OCI-LY1 (cell line): ENCODE measurements around the gene AADACL4.

ENCODE experiments used
- H2AFZ ChIP-seq: fragments of 200-600 bp; sonication (generic), shearing (Covaris generic); 2 replicates; pipeline ENCODE4 v1.6.0; 2014; ENCODE audit warnings: antibody characterized with exemption, mild to moderate bottlenecking, low read length
- H3F3A ChIP-seq: fragments of 200-600 bp; sonication (generic), shearing (Covaris generic); 2 replicates; pipeline ENCODE4 v1.6.0; 2014; ENCODE audit warnings: mild to moderate bottlenecking, antibody characterized with exemption, low read length, moderate library complexity; ENCODE audit not compliant: insufficient read depth
- H3K27ac ChIP-seq: fragments of 200-600 bp; sonication (generic); 2 replicates; pipeline ENCODE4 v1.5.1; 2014; ENCODE audit warnings: low read length, mixed run types, mild to moderate bottlenecking, low read depth; ENCODE audit not compliant: poor library complexity, severe bottlenecking
- H3K27me3 ChIP-seq: fragments of 200-600 bp; sonication (generic); 2 replicates; pipeline ENCODE4 v1.6.0; 2014; ENCODE audit warnings: antibody characterized with exemption, mild to moderate bottlenecking, low read length, moderate library complexity; ENCODE audit not compliant: insufficient read depth
- H3K36me3 ChIP-seq: fragments of 200-600 bp; sonication (generic); 2 replicates; pipeline ENCODE4 v1.6.1; 2014; ENCODE audit warnings: mild to moderate bottlenecking, antibody characterized with exemption, low read length, moderate library complexity, mixed read lengths; ENCODE audit not compliant: insufficient read depth
- H3K4me1 ChIP-seq: fragments of 200-600 bp; sonication (generic); 2 replicates; pipeline ENCODE4 v1.5.1; 2014; ENCODE audit warnings: mild to moderate bottlenecking, low read length, moderate library complexity; ENCODE audit not compliant: insufficient read depth, severe bottlenecking
- H3K4me2 ChIP-seq: fragments of 200-600 bp; sonication (generic), shearing (Covaris generic); 2 replicates; pipeline ENCODE4 v1.6.1; 2014; ENCODE audit warnings: low read length
- H3K4me3 ChIP-seq: fragments of 200-600 bp; sonication (generic); 2 replicates; pipeline ENCODE4 v1.5.1; 2014; ENCODE audit warnings: low read length, low read depth, mild to moderate bottlenecking, mixed read lengths; ENCODE audit not compliant: poor library complexity, severe bottlenecking
- H3K79me2 ChIP-seq: fragments of 200-600 bp; shearing (Covaris generic); 2 replicates; pipeline ENCODE4 v1.6.1; 2016; ENCODE audit warnings: mixed run types, low read length, mixed read lengths; ENCODE audit not compliant: insufficient read depth
- H3K9ac ChIP-seq: fragments of 200-600 bp; sonication (generic), shearing (Covaris generic); 2 replicates; pipeline ENCODE4 v1.6.1; 2014; ENCODE audit warnings: mild to moderate bottlenecking, low read length, mixed read lengths
- H3K9me2 ChIP-seq: fragments of 200-600 bp; sonication (generic), shearing (Covaris generic); 2 replicates; pipeline ENCODE4 v1.6.1; 2014; ENCODE audit warnings: low read depth, mild to moderate bottlenecking, low read length, mixed read lengths
- H3K9me3 ChIP-seq: fragments of 200-600 bp; shearing (Covaris generic); 2 replicates; pipeline ENCODE4 v1.6.1; 2014; ENCODE audit warnings: low read length, mixed read lengths
- H4K20me1 ChIP-seq: fragments of 200-600 bp; sonication (generic), shearing (Covaris generic); 2 replicates; pipeline ENCODE4 v1.6.0; 2016; ENCODE audit warnings: mild to moderate bottlenecking, low read length; ENCODE audit not compliant: insufficient read depth
- CTCF ChIP-seq: fragments of 200-600 bp; sonication (generic), shearing (Covaris generic); IDR thresholded peaks from 2 replicates; pipeline ENCODE4 v1.5.1; 2017; ENCODE audit warnings: mild to moderate bottlenecking, antibody characterized with exemption, low read length, moderate library complexity, mixed read lengths
- EZH2 ChIP-seq: fragments of 200-600 bp; sonication (generic), shearing (Covaris generic); IDR thresholded peaks from 2 replicates; pipeline ENCODE4 v1.8.0; 2017; ENCODE audit warnings: borderline replicate concordance, mixed run types, mild to moderate bottlenecking, antibody characterized with exemption, low read length, moderate library complexity, mixed read lengths

Gene AADACL4

GRCh38 chr1:12649971-12650421 lies 6.1 kb downstream of the AADACL4 start:
- Histone ChIP-seq H3K9me2 (no peaks in the 10 kb centered on the region), H3K9me3 (no peaks in the 10 kb centered on the region), H3F3A (no peaks in the 10 kb centered on the region), H3K4me2 (no peak overlapping the region), H3K79me2 (no peaks in the 10 kb centered on the region), H3K9ac (no peak overlapping the region), H3K4me1 (no peaks in the 10 kb centered on the region), H2AFZ (no peak overlapping the region), H3K27me3 (no peaks in the 10 kb centered on the region; the same call in 1 of the 2 replicates), H3K27ac (no peak overlapping the region), H3K36me3 (no peaks in the 10 kb centered on the region), H4K20me1 (no peaks in the 10 kb centered on the region), H3K4me3 (no peak overlapping the region)
- no peak for TF ChIP-seq EZH2
- no peak for TF ChIP-seq CTCF

- TF ChIP-seq EZH2 (no peak), CTCF (no peak)
- Histone ChIP-seq H2AFZ (no peak overlapping the region), H3K27me3 (no peaks in the 10 kb centered on the region; the same call in 1 of the 2 replicates), H3K27ac (no peak overlapping the region), H3K9ac (no peak overlapping the region), H3K9me3 (no peaks in the 10 kb centered on the region), H3K4me3 (no peak overlapping the region), H4K20me1 (no peaks in the 10 kb centered on the region), H3K36me3 (no peaks in the 10 kb centered on the region), H3K9me2 (no peaks in the 10 kb centered on the region), H3K79me2 (no peaks in the 10 kb centered on the region), H3F3A (no peaks in the 10 kb centered on the region), H3K4me1 (no peaks in the 10 kb centered on the region), H3K4me2 (no peak overlapping the region)
Observed at GRCh38 chr1:12654004-12654567, 10.2 kb downstream of the AADACL4 start.

GRCh38 chr1:12654657-12655056 lies 10.8 kb downstream of the AADACL4 start:
- Histone ChIP-seq H3K27ac (no peak overlapping the region), H2AFZ (no peak overlapping the region), H3K9me3 (no peaks in the 10 kb centered on the region), H3K4me3 (no peak overlapping the region), H3F3A (no peaks in the 10 kb centered on the region), H3K4me1 (no peaks in the 10 kb centered on the region), H3K4me2 (no peak overlapping the region), H3K9ac (no peak overlapping the region), H3K27me3 (no peaks in the 10 kb centered on the region; the same call in 1 of the 2 replicates), H3K79me2 (no peaks in the 10 kb centered on the region), H3K36me3 (no peaks in the 10 kb centered on the region), H4K20me1 (no peaks in the 10 kb centered on the region), H3K9me2 (no peaks in the 10 kb centered on the region)
- TF ChIP-seq CTCF = no peak
- no peak for TF ChIP-seq EZH2
